Measurements from ENCODE around the gene NLRP1.

DNA sequence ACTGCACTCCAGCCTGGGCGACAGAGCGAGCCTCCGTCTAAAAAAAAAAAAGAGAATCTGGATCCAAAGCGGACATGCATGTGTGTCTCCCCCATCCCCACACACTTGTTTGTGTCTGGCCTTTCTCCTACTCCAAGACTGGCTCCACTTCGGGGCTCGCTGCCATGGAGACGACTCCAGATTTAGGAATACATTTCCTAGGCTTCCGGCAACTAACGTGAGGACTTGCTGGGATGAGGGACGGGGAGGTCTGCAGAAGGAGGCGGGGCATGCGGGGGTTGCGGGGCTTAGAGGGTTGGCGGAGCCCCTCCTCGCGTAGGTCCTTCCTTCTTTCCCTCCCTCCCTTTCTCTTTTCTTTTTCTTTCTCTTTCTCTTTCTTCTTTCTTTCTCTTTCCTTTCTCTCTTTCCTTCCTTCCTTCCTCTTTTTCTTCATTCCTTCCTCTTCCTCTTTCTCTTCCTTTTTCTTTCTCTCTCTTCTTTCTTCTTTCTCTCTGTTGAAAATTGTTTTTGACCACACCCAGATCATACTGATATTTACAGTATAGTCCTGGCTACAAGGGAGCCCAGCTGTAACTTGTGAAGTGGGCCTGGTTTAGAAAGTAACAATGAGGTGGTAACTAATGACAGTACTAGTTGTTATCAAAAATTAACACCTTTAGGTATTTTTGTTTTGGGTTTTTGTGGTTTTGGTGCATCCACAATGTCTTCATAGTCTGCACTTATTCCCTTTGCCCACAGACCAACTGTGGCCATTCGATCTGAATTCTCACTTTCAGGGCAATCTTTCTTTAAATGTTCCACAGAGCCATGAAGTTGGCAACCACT lies 72.7 kb downstream of the NLRP1 start:
- TF ChIP-seq, protein P1, sequence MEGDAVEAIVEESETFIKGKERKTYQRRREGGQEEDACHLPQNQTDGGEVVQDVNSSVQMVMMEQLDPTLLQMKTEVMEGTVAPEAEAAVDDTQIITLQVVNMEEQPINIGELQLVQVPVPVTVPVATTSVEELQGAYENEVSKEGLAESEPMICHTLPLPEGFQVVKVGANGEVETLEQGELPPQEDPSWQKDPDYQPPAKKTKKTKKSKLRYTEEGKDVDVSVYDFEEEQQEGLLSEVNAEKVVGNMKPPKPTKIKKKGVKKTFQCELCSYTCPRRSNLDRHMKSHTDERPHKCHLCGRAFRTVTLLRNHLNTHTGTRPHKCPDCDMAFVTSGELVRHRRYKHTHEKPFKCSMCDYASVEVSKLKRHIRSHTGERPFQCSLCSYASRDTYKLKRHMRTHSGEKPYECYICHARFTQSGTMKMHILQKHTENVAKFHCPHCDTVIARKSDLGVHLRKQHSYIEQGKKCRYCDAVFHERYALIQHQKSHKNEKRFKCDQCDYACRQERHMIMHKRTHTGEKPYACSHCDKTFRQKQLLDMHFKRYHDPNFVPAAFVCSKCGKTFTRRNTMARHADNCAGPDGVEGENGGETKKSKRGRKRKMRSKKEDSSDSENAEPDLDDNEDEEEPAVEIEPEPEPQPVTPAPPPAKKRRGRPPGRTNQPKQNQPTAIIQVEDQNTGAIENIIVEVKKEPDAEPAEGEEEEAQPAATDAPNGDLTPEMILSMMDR (IDR thresholded peaks at IDR 0.05), result no peak
- no peak for TF ChIP-seq POLR2A (IDR thresholded peaks at IDR 0.05)

All from uterus (tissue), 2 donors.